CD4-positive, alpha-beta T cell treated with Interleukin-21 for 1 hour (primary cell): Measurements from ENCODE around the gene ANKS1A.

ENCODE experiments used
- DNase-seq: peaks from one replicate; pipeline ENCODE4 v3.0.0-alpha.2; 2020

The ANKS1A gene

GRCh38 chr6:35026434-35027222 lies 137.6 kb downstream of the ANKS1A start:
- no peak for DNase-seq

- no peak for DNase-seq
Measured at GRCh38 chr6:35027807-35028206, 138.8 kb downstream of the ANKS1A start.

- no peak for DNase-seq
Measured at GRCh38 chr6:35028781-35029769, 140.0 kb downstream of the ANKS1A start.

GRCh38 chr6:35030099-35030498 lies 141.0 kb downstream of the ANKS1A start:
- DNase-seq, result no peak

GRCh38 chr6:35031611-35032529 lies 142.8 kb downstream of the ANKS1A start:
- DNase-seq, result no peak

GRCh38 chr6:35033683-35034082 lies 144.6 kb downstream of the ANKS1A start:
- DNase-seq, result no peak

GRCh38 chr6:35034411-35035191 lies 145.5 kb downstream of the ANKS1A start:
- DNase-seq, result no peak

- DNase-seq, result no peak
Measured at GRCh38 chr6:35035481-35036030, 146.5 kb downstream of the ANKS1A start.

GRCh38 chr6:35036059-35036827 lies 147.2 kb downstream of the ANKS1A start:
- no peak for DNase-seq

DNA sequence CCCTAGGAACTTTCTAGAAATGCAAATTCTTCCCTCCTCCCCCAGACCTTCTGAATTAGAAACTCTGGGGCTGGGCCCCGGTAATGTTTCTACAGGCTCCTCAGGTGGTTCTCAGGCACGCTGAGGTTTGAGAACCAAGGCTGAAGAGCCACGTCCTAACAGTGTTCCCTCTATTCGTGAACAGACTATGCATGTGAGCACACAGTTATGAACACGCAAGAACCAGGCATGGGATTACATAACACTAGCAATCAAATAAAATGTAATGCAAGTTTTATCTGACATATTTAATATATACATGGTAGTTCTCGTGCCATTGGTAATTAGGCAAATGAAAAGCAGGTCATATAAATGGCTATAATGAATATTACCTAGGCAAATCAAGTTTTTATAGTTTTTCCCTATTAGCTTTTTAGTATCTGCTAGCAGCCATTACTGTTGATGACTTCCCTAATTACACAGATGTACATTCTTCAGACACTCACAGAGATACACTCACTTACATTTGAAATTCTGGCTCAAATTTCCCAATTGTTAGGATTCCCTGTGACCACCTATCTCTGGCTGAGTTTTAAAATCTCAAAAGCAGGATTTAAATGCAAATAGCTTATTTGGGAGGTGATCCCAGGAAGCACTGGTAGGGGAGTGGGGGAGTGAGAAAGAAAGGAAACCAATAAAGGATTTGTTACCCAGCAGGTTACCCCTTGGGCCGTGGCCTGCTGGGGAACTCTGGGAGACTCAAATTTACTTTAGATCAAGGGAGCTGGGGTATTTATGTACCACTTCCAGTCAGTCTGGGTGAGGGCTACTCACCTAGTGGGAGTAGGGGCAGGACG lies 148.0 kb downstream of the ANKS1A start:
- no peak for DNase-seq

- no peak for DNase-seq
Measured at GRCh38 chr6:35037664-35038038, 148.6 kb downstream of the ANKS1A start.

DNA sequence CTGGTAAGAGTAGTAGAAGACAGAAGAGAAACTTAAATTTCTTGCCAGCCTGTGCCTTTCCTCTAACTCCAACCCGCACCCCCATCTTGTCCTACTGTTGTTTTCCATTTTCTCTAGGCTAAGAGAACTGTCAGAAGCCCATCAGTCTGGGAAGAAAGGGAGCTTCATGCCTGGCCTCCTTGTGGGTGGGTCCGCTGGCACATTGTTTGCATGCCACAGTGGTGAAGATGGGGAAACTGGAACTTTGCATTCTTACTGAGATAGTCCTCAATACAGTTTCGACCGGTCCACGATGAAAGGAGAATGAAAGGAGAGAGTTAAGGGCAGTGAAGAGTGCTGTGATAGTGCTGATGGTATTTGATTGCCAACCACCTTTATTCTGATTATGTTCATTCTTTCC lies 149.0 kb downstream of the ANKS1A start:
- DNase-seq, result no peak

DNA sequence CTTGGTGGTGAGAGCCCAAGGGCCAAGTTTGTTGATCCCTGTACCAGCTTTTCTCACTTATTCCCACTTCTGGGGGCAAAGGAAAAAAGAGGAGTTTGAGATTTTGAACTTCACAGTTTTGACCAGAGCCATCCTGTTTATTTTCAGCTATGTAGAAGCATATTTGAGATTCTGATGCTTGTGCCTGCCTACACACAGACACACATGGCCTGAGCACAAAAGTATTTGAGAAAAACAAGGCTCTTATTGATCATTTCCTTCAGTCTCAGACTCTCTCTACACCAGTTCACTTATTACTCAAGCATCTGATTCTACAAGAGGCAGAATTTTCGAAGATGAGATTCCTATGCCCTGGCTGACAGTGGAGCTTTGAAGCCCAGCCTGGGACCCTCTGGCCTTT lies 151.3 kb downstream of the ANKS1A start:
- no peak for DNase-seq

GRCh38 chr6:35041086-35041861 lies 152.2 kb downstream of the ANKS1A start:
- no peak for DNase-seq

GRCh38 chr6:35042031-35042815 lies 153.2 kb downstream of the ANKS1A start:
- no peak for DNase-seq

DNA sequence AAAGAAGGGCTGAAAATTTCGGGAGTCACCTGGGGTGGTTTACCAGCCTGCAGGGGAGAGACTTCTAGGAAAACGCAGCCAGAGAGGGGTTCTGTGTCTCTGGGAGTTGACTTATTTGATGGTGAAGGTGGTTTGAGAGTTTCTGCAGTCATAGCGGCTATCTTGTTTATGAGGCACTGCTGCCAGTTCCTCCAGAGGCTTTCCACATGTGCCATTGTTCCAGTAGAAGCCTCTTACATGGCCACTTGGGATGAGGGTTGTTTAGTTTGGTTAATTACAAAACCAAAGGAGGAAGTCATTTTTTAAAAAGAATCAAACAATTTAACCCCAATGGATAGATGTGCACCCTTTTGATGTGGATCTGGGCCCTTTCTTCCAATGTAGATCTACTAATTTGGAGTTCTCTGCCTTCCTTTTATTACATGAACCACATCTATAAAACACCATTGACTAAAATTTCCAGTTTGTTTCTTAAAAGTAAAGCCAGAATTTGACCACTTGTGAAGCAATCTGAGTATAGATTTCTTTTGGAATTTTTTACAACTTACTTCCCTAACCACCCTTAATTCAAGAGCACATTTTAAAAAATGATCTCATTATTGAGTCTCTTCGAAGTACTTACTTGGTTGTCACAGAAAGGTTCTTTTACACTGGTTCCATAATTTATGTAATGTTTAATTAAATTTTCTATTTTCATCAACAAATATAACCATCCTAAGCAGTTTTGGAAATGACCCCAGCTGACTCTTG lies 154.5 kb downstream of the ANKS1A start:
- no peak for DNase-seq

DNA sequence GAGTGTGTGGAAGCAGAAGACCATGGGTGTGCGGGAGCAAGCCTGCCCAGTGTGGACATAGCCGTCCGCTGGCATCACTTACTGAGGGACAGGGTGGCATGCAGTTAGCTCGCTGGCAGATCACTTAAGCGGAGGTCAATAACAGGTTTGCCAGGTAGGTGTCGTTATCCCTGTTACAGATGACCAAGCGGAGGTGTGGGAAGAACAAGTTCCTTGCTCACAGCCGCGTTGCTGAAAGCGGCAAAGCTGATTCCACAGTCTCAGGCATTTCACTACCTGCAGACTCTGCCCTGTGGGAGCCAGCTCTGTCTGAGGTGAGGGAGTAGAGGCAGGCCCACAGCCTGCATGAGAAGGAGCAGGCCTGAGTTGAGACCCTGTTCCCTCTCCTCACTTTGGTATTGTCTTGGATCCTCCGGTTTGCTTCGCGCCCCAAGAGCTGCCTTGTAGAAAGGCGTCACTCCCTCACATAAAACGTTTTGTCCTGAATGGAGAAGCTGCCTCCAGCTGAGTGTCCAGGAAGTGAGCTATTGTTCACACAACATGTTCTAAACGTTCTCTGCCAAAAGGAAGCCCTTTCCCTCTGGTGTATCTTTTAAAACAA lies 155.2 kb downstream of the ANKS1A start:
- no peak for DNase-seq
